HG02588 (cell line): ENCODE results near the gene CYP8B1.

ENCODE experiments used
- ATAC-seq: cut with Tn5 transposase; IDR thresholded peaks from one replicate; pipeline ENCODE4 v1.9.1; 2021; ENCODE audit warnings: mild to moderate bottlenecking, moderate library complexity; ENCODE audit not compliant: unreplicated experiment

CYP8B1 gene, protein sequence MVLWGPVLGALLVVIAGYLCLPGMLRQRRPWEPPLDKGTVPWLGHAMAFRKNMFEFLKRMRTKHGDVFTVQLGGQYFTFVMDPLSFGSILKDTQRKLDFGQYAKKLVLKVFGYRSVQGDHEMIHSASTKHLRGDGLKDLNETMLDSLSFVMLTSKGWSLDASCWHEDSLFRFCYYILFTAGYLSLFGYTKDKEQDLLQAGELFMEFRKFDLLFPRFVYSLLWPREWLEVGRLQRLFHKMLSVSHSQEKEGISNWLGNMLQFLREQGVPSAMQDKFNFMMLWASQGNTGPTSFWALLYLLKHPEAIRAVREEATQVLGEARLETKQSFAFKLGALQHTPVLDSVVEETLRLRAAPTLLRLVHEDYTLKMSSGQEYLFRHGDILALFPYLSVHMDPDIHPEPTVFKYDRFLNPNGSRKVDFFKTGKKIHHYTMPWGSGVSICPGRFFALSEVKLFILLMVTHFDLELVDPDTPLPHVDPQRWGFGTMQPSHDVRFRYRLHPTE

DNA sequence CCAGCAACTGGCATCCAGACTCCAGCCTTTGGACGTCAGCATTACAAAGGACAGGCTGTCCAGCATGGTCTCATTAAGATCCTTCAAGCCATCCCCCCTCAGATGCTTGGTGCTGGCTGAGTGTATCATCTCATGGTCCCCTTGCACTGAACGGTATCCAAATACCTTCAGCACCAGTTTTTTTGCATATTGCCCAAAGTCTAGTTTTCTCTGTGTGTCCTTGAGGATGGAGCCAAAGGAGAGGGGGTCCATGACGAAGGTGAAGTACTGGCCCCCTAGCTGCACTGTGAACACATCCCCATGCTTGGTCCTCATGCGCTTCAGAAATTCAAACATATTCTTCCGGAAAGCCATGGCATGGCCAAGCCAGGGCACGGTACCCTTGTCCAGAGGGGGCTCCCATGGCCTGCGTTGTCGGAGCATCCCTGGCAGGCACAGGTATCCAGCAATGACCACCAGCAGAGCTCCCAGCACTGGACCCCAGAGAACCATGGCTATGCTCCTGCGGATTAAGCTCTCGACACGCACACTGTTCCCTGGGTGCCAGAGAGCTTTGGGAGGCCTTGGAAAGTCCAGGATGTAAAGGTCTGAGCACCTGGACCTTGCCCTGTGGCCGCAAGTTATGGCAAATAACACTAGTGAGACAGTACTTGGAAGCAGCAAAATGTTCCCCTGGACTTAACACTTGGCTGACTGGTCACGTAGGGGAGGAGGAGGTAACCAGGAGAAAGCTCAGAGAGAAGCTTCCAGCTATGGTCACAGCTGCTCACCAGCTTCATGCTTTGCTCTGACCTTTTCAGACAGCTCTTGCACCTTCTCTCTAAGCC is at the start of gene CYP8B1:
TSS of gene CYP8B1 (minus strand) at position 555 of the 827 bp plus-strand sequence. CDS start at position 492, 63 bp downstream.
- no peak for ATAC-seq

DNA sequence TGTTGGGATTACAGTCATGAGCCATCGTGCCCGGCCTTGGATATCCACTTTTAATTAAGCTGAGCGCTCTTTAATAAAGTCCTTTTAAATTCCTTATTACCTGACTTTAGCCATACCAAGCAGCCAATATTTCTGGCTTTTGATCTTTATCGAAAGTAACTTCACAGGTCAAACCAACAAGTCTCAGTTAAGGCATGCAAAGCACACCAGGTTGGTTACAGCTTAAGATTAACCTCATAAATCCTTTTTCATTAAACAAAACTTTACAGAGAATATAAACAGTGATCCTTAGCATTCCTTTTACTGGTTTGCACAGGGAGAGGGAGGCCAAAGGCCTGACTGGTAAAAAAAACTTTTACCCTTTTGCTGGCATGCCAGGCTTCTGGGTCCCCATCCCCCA is 47.9 kb upstream of the CYP8B1 start:
- ATAC-seq, result no peak

GRCh38 chr3:42914771-42915515 is 39.3 kb upstream of the CYP8B1 start:
- no peak for ATAC-seq

DNA sequence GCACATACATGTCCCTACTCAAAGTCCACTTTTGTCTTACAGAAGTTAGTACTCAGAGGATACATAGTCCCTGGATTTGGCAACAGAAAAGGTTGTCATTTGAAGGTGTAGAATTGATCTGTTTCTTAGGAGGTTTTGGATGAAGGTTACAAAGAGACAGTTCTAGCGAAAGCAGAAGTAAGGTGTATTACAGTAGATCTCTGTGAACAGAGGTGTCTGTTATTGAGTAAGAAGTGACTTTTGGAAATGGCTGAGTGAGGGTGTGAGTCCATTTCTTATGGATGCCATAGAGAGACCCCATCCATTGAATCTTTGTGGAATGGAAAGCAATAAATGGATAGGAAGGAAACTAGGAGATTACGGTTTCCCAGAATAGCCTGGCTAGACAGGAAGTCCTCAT is 35.9 kb upstream of the CYP8B1 start:
- ATAC-seq, result no peak

GRCh38 chr3:42908675-42909074 is 33.0 kb upstream of the CYP8B1 start:
- no peak for ATAC-seq

DNA sequence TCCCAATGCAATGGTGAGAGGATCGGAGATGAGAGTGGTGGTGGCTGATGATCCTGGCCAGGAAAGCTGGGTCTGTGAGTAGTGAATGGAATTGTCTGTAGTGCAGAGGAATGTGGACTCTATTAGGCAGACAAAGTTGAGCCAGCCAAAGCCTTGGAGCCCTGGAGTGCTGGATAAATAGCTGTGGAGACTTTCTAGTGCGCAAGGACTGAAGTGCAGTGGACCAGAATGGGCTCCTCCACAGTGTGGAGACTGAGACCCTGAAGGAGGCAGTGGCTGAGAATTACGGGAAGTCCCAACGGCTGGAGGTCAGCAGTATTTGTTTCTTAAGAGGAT is 31.1 kb upstream of the CYP8B1 start:
- no peak for ATAC-seq

DNA sequence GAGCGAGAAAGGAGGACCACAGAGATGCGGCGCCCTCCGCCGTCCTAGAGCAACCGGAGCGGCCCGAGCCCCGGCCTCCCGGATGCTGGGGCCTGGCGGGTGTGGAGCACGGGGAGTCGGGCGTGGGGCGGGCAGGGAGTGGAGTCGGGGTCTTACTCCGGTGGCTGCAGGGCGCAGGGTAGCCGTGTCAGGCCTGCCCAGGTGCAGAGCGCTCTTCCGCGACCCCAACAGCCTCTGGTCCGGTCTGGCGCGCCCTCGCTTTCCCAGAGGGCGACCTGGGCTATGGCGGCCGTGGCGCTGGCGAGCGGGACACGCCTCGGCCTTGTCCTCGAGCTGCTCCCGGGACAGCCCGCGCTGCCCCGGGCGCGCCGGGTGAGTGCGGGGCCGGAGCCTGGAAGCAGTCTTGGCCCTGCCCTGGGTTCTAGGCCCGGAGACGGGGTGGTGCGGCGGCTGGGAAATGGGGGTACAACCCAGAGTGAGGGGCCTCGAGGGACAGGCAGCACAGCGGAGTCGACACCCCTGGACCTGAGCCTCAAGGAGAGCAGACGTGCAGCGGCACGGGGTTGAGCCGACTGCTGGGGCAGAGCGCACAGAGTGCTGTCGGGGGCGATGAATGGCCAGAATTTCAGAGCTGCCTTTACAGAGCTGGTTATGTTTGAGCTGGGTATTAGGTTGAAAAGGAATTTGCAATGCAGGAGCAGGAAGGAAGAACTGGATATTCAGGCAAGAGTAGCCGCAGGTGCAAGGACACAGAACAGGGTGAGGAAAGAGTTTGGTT is 30.6 kb upstream of the CYP8B1 start, which contains the start of gene ZNF662:
TSS of gene ZNF662 (plus strand) at position 73 of the 778 bp plus-strand sequence. CDS start 1,973 bp downstream, outside the sequence.
- ATAC-seq, result no peak

GRCh38 chr3:42905740-42906069 is 30.0 kb upstream of the CYP8B1 start:
- ATAC-seq, result no peak

- no peak for ATAC-seq
Measured at GRCh38 chr3:42904076-42904475, 28.4 kb upstream of the CYP8B1 start.

DNA sequence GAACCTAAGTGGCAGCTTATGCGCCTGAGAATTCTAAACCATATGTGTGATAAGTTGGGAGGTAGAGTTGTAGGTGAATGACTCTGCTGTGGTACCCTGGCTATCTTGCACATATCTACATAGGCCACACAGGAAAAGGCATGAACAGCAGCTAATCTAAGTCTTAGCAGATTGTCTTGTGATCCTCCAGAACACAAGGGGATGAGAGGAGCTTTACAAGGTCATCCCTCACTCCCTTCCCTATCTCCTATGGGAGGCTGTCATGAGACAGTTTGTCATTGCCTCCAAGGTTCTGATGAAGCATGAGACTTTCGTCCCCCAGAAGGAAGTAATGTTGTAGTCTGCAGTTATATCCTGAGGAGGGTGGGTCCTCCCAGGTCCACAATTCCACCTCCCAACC is 26.6 kb upstream of the CYP8B1 start:
- no peak for ATAC-seq

DNA sequence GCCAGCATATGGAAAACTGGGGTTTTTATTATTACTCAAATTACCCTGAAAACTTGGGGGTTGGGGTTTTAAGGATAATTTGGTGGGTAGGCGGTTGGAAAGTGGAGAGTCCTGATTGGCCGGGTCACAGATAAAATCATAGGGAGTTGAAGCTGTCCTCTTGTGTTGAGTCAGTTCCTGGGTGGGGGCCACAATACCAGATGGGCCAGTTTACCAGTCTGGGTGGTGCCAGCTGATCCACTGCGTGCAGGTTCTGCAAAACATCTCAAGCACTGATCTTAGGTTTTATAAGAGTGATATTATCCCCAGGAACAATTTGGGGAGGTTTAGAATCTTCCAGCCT is 25.4 kb upstream of the CYP8B1 start:
- no peak for ATAC-seq

- ATAC-seq, result no peak
Measured at GRCh38 chr3:42900226-42901072, 24.8 kb upstream of the CYP8B1 start.

DNA sequence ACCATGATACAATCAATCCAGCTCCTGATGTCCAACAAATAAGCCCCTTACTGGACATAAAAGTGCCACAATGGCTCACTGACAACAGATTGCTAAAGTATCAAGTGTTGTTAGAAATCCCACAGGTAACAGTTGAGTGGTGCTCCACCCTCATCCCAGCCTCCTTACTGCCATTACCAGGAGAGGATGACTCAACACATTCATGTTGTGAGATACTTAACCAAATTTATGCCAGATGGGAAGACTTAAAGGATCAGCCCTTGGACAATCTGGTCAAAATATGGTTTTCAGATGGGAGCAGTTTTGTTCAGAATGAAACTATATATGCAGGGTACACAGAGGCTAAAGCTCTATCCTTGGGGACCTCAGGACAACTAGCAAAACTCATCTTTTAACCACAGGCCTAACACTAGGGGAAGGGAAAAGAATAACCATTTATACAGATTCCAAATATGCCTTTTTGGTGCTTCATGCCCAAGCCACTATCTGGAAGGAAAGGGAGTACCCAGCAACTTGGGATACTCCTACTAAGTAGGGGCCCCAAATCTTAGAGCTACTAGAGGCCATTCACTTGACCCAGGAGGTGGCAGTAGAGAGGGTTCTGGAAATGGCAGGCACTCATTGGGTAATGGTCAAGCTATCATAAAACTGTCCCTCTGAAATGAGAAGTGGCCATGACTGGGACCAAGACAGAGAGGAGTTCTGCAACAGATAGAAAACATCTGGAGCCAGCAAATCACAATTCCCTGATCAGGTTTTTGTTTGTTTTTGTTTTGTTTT is 23.4 kb upstream of the CYP8B1 start:
- ATAC-seq, result no peak

- ATAC-seq, result no peak
Measured at GRCh38 chr3:42895580-42895868, 19.8 kb upstream of the CYP8B1 start.

GRCh38 chr3:42894698-42895579 is 19.3 kb upstream of the CYP8B1 start:
- no peak for ATAC-seq

- ATAC-seq, result no peak
Measured at GRCh38 chr3:42892807-42893206, 17.1 kb upstream of the CYP8B1 start.

DNA sequence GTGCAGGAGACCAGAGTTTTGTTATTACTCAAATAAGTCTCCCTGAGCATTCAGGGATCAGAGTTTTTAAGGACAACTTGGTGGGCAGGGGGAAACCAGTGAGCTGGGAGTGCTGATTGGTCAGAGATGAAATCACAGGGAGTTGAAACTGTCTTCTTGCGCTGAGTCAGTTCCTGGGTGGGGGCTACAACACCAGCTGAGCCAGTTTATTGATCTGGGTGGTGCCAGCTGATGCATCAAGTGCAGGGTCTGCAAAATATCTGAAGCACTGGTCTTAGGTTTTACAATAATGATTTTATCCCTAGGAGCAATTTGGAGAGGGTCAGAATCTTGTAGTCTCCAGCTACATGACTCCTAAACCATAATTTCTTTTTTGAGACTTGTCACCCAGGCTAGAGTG is 16.5 kb upstream of the CYP8B1 start:
- no peak for ATAC-seq

- ATAC-seq, result no peak
Measured at GRCh38 chr3:42891042-42891441, 15.4 kb upstream of the CYP8B1 start.
